Measurements from ENCODE around the gene KCNJ14.

DNA sequence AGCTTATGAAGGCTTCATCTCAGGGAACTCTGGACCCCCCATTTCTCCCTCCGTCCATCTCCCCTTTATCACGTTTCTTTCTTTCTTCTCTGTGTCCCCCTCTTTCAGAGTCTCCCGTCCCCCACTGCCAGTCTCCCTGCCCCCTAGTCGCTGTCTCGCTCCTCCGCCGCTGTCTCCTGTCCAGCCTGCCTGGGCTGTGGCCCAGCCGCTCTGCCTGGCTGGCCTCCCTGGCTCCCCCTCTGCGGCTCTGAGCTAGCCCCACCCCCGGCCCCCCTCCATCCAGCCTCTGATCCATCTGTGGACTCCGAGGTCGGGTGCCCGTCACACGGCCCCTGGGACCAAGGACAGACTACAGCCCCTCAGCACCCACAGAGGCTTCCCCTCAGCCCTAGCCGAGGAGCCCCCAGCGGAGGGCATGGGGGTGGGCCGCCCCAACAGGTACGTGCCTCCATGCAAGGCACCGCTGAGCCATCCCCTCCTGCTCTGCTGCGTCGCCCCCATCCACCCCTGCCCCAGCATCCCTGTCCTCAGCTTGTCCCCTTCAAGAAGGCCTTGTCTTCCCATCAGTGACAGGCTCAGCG lies 1.1 kb upstream of the KCNJ14 start:
- TF ChIP-seq, protein P1, sequence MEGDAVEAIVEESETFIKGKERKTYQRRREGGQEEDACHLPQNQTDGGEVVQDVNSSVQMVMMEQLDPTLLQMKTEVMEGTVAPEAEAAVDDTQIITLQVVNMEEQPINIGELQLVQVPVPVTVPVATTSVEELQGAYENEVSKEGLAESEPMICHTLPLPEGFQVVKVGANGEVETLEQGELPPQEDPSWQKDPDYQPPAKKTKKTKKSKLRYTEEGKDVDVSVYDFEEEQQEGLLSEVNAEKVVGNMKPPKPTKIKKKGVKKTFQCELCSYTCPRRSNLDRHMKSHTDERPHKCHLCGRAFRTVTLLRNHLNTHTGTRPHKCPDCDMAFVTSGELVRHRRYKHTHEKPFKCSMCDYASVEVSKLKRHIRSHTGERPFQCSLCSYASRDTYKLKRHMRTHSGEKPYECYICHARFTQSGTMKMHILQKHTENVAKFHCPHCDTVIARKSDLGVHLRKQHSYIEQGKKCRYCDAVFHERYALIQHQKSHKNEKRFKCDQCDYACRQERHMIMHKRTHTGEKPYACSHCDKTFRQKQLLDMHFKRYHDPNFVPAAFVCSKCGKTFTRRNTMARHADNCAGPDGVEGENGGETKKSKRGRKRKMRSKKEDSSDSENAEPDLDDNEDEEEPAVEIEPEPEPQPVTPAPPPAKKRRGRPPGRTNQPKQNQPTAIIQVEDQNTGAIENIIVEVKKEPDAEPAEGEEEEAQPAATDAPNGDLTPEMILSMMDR (IDR thresholded peaks at IDR 0.05) = no peak
- no peak for TF ChIP-seq POLR2AphosphoS5 (IDR thresholded peaks at IDR 0.05)
